ENCODE results near the gene SLC39A9.

Gene SLC39A9

GRCh38 chr14:69464829-69465228 lies 66.3 kb downstream of the SLC39A9 start:
- DNase-seq (ENCODE audit: low read depth): no peak
- no peak overlapping the region for H3K4me3 ChIP-seq (ENCODE audit: low read depth, low read length)
- TF ChIP-seq MYC (IDR thresholded peaks at IDR 0.05; ENCODE audit: low read depth, low read length) (no peak), CTCF (IDR thresholded peaks at IDR 0.05; ENCODE audit: low read depth, low read length) (no peak), MAX (IDR thresholded peaks at IDR 0.05; ENCODE audit: low read depth, low read length) (no peak), POLR2A (IDR thresholded peaks at IDR 0.05; ENCODE audit: extremely low read depth, insufficient read length) (no peak)

GRCh38 chr14:69468949-69469348 lies 70.5 kb downstream of the SLC39A9 start:
- DNase-seq (ENCODE audit: low read depth): no peak
- TF ChIP-seq POLR2A (IDR thresholded peaks at IDR 0.05; ENCODE audit: extremely low read depth, insufficient read length): no peak
- no peak for TF ChIP-seq MAX (IDR thresholded peaks at IDR 0.05; ENCODE audit: low read depth, low read length)
- no peak for TF ChIP-seq MYC (IDR thresholded peaks at IDR 0.05; ENCODE audit: low read depth, low read length)
- no peak for TF ChIP-seq CTCF (IDR thresholded peaks at IDR 0.05; ENCODE audit: low read depth, low read length)
- no peak overlapping the region for H3K4me3 ChIP-seq (ENCODE audit: low read depth, low read length)

GRCh38 chr14:69471436-69471835 lies 72.9 kb downstream of the SLC39A9 start:
- H3K4me3 ChIP-seq (ENCODE audit: low read depth, low read length): no peak overlapping the region
- TF ChIP-seq MAX (IDR thresholded peaks at IDR 0.05; ENCODE audit: low read depth, low read length) (no peak), CTCF (IDR thresholded peaks at IDR 0.05; ENCODE audit: low read depth, low read length) (no peak), MYC (IDR thresholded peaks at IDR 0.05; ENCODE audit: low read depth, low read length) (no peak), POLR2A (IDR thresholded peaks at IDR 0.05; ENCODE audit: extremely low read depth, insufficient read length) (no peak)

GRCh38 chr14:69471916-69472315 lies 73.4 kb downstream of the SLC39A9 start:
- TF ChIP-seq CTCF (IDR thresholded peaks at IDR 0.05; ENCODE audit: low read depth, low read length) (no peak), MYC (IDR thresholded peaks at IDR 0.05; ENCODE audit: low read depth, low read length) (no peak), POLR2A (IDR thresholded peaks at IDR 0.05; ENCODE audit: extremely low read depth, insufficient read length) (no peak), MAX (IDR thresholded peaks at IDR 0.05; ENCODE audit: low read depth, low read length) (no peak)
- H3K4me3 ChIP-seq (ENCODE audit: low read depth, low read length): no peak overlapping the region
- no peak for DNase-seq (ENCODE audit: low read depth)

More at GRCh38 chr14:69471436-69471835, 72.9 kb downstream of the SLC39A9 start:
- DNase-seq (ENCODE audit: low read depth): no peak

- TF ChIP-seq MAX (IDR thresholded peaks at IDR 0.05; ENCODE audit: low read depth, low read length): no peak
- DNase-seq (ENCODE audit: low read depth): no peak
- no peak overlapping the region for H3K4me3 ChIP-seq (ENCODE audit: low read depth, low read length)
Measured at GRCh38 chr14:69473260-69473659, 74.8 kb downstream of the SLC39A9 start.

GRCh38 chr14:69473946-69474345 lies 75.5 kb downstream of the SLC39A9 start:
- no peak for DNase-seq (ENCODE audit: low read depth)
- TF ChIP-seq CTCF (IDR thresholded peaks at IDR 0.05; ENCODE audit: low read depth, low read length) (no peak), MAX (IDR thresholded peaks at IDR 0.05; ENCODE audit: low read depth, low read length) (no peak), POLR2A (IDR thresholded peaks at IDR 0.05; ENCODE audit: extremely low read depth, insufficient read length) (no peak), MYC (IDR thresholded peaks at IDR 0.05; ENCODE audit: low read depth, low read length) (no peak)
- H3K4me3 ChIP-seq (ENCODE audit: low read depth, low read length): no peak overlapping the region

All from NB4 (cell line).